WTC11 (cell line): ENCODE measurements around the gene SLC5A9. TPM values are rescaled to one million over a fixed set of nuclear protein-coding genes. Genes with fewer than 3 reads are reported as not detected.
"Not testable (repeated sequence)": the region's sequence is repeated elsewhere in the genome, so short reads cannot be mapped to it uniquely, and the experiment has no call there.

Experiments
- ATAC-seq: fragments of 200-7000 bp; cut with Tn5 transposase; 2 replicates; pipeline ENCODE4 v1.10.0; 2021; ENCODE audit warnings: mild to moderate bottlenecking, moderate library complexity
- CTCF ChIA-PET: fragments of 300-600 bp; sonication (Branson Sonifier 250); formaldehyde crosslinking; loops from one replicate; lab custom pipeline; 2021; ENCODE audit warnings: antibody characterized with exemption; lab: Charles Lee
- POLR2A ChIA-PET: fragments of 350-600 bp; sonication (Branson Sonifier 250); formaldehyde crosslinking; loops from one replicate; lab custom pipeline; 2021; ENCODE audit warnings: antibody characterized with exemption; lab: Charles Lee
- DNase-seq: peaks from one replicate; pipeline ENCODE4 v3.0.0; 2021; ENCODE audit warnings: low spot score
- H3K27ac Mint-ChIP-seq: 2 replicates; pipeline ENCODE4 v1.8.0; 2021; ENCODE audit warnings: mixed read lengths
- H3K27me3 Mint-ChIP-seq: 2 replicates; pipeline ENCODE4 v1.8.0; 2021; ENCODE audit warnings: low read depth, mild to moderate bottlenecking, moderate library complexity, mixed read lengths
- H3K36me3 Mint-ChIP-seq: 2 replicates; pipeline ENCODE4 v1.8.0; 2021; ENCODE audit warnings: mixed read lengths
- H3K4me1 Mint-ChIP-seq: 2 replicates; pipeline ENCODE4 v1.8.0; 2022; ENCODE audit warnings: mixed read lengths
- H3K4me3 Mint-ChIP-seq: 2 replicates; pipeline ENCODE4 v1.8.0; 2021; ENCODE audit warnings: mild to moderate bottlenecking, moderate library complexity, mixed read lengths
- H3K9me3 Mint-ChIP-seq: 2 replicates; pipeline ENCODE4 v1.8.0; 2021; ENCODE audit warnings: mixed read lengths
- CREB1 ChIP-seq: sonication (generic); formaldehyde crosslinking; IDR thresholded peaks from 2 replicates; pipeline ENCODE4 v1.8.0; 2023; ENCODE audit warnings: mild to moderate bottlenecking, missing genetic modification reagents
- CREM ChIP-seq: sonication (generic); formaldehyde crosslinking; IDR thresholded peaks from 2 replicates; pipeline ENCODE4 v1.8.1; 2022; ENCODE audit warnings: mild to moderate bottlenecking, missing genetic modification reagents, moderate library complexity
- EMX1 ChIP-seq: fragments of 250-450 bp; sonication (Bioruptor Pico); IDR thresholded peaks from 2 replicates; pipeline ENCODE4 v1.8.0; 2021; ENCODE audit warnings: mild to moderate bottlenecking
- GTF2I ChIP-seq: fragments of 250-450 bp; sonication (Bioruptor Pico); conservative IDR thresholded peaks from 2 replicates; pipeline ENCODE4 v1.4.0; 2021; ENCODE audit warnings: mild to moderate bottlenecking
- KAT7 ChIP-seq: sonication (generic); formaldehyde crosslinking; IDR thresholded peaks from 2 replicates; pipeline ENCODE4 v1.8.1; 2023; ENCODE audit warnings: missing genetic modification reagents, mild to moderate bottlenecking, borderline replicate concordance
- MYBL2 ChIP-seq: sonication (generic); formaldehyde crosslinking; IDR thresholded peaks from 2 replicates; pipeline ENCODE4 v1.8.1; 2023; ENCODE audit warnings: mild to moderate bottlenecking, moderate library complexity, missing genetic modification reagents
- OVOL2 ChIP-seq: fragments of 250-450 bp; sonication (Bioruptor Pico); IDR thresholded peaks from 2 replicates; pipeline ENCODE4 v1.9.0; 2021; ENCODE audit warnings: mild to moderate bottlenecking, borderline replicate concordance
- PREB ChIP-seq: sonication (generic); formaldehyde crosslinking; IDR thresholded peaks from 2 replicates; pipeline ENCODE4 v1.8.1; 2022; ENCODE audit warnings: mild to moderate bottlenecking, missing genetic modification reagents, moderate library complexity, borderline replicate concordance
- SMAD3 ChIP-seq: sonication (generic); formaldehyde crosslinking; IDR thresholded peaks from 2 replicates; pipeline ENCODE4 v1.8.0; 2022; ENCODE audit warnings: missing genetic modification reagents, mild to moderate bottlenecking, borderline replicate concordance
- SOX15 ChIP-seq: fragments of 250-450 bp; sonication (Bioruptor Pico); IDR thresholded peaks from 2 replicates; pipeline ENCODE4 v1.9.0; 2021; ENCODE audit warnings: mild to moderate bottlenecking
- ZMAT4 ChIP-seq: fragments of 250-450 bp; sonication (Bioruptor Pico); IDR thresholded peaks from 2 replicates; pipeline ENCODE4 v1.9.0; 2021; ENCODE audit warnings: mild to moderate bottlenecking
- ZNF121 ChIP-seq: sonication (generic); formaldehyde crosslinking; IDR thresholded peaks from 2 replicates; pipeline ENCODE4 v1.8.0; 2023; ENCODE audit warnings: missing genetic modification reagents
- ZNF138 ChIP-seq: sonication (generic); formaldehyde crosslinking; conservative IDR thresholded peaks from 2 replicates; pipeline ENCODE4 v1.8.1; 2022; ENCODE audit warnings: mild to moderate bottlenecking, moderate library complexity, missing genetic modification reagents
- ZNF232 ChIP-seq: sonication (generic); formaldehyde crosslinking; IDR thresholded peaks from 2 replicates; pipeline ENCODE4 v1.8.0; 2022; ENCODE audit warnings: mild to moderate bottlenecking, missing genetic modification reagents
- ZNF317 ChIP-seq: sonication (generic); formaldehyde crosslinking; IDR thresholded peaks from 2 replicates; pipeline ENCODE4 v1.8.1; 2023; ENCODE audit warnings: low read depth, mild to moderate bottlenecking, moderate library complexity, missing genetic modification reagents, borderline replicate concordance
- total RNA-seq: library from RNA; stranded (reverse); gene quantifications from 3 replicates; pipeline ENCODE4 v1.2.3, GENCODE V29; 2021
- TF ChIP-seq, protein P1 (sequence below): sonication (generic); formaldehyde crosslinking; IDR thresholded peaks from 2 replicates; pipeline ENCODE4 v1.8.0; 2023; ENCODE audit warnings: missing genetic modification reagents, mild to moderate bottlenecking, borderline replicate concordance
- TF ChIP-seq, protein P2 (sequence below): fragments of 200-600 bp; IDR thresholded peaks from 2 replicates; pipeline ENCODE4 v1.8.0; 2022; ENCODE audit warnings: antibody characterized with exemption
- TF ChIP-seq, protein P3 (sequence below): sonication (generic); formaldehyde crosslinking; IDR thresholded peaks from 2 replicates; pipeline ENCODE4 v1.8.1; 2023; ENCODE audit warnings: mild to moderate bottlenecking, missing genetic modification reagents, moderate library complexity

Gene SLC5A9
- total RNA-seq, 1 experiment from 2014 or later: 0.22 TPM

DNA sequence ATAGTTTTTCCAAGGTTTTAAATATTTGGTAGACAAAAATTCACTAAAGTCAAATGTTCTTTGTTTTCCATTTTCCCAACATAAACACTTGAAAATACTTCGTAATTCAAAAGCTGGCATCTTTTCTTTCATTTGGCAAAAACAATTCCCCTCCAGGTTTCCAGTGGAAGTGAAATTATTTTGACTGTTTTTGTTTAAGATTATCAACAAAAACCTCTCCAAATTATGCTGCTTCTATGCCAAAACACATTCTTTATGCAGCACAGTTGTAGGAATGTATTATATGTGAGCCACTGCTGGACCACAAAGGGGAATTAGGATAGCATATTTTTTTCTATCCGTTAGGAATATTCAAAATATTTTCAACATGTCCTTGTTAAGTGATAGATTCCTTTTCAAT is 44.1 kb downstream of the SLC5A9 start:
- Mint-ChIP-seq H3K4me3 (no peak overlapping the region), H3K36me3 (peaks cover 4% of the 10 kb centered on the region), H3K27me3 (no peaks in the 10 kb centered on the region), H3K27ac (no peak overlapping the region), H3K4me1 (no peaks in the 10 kb centered on the region), H3K9me3 (peaks cover 20% of the 10 kb centered on the region)
- TF ChIP-seq ZNF232 (CRISPR knock-in tag): no peak
- TF ChIP-seq ZMAT4 (CRISPR knock-in tag): no peak
- TF ChIP-seq PREB (CRISPR knock-in tag): no peak
- no peak for TF ChIP-seq SOX15 (CRISPR knock-in tag)
- TF ChIP-seq, protein P1, sequence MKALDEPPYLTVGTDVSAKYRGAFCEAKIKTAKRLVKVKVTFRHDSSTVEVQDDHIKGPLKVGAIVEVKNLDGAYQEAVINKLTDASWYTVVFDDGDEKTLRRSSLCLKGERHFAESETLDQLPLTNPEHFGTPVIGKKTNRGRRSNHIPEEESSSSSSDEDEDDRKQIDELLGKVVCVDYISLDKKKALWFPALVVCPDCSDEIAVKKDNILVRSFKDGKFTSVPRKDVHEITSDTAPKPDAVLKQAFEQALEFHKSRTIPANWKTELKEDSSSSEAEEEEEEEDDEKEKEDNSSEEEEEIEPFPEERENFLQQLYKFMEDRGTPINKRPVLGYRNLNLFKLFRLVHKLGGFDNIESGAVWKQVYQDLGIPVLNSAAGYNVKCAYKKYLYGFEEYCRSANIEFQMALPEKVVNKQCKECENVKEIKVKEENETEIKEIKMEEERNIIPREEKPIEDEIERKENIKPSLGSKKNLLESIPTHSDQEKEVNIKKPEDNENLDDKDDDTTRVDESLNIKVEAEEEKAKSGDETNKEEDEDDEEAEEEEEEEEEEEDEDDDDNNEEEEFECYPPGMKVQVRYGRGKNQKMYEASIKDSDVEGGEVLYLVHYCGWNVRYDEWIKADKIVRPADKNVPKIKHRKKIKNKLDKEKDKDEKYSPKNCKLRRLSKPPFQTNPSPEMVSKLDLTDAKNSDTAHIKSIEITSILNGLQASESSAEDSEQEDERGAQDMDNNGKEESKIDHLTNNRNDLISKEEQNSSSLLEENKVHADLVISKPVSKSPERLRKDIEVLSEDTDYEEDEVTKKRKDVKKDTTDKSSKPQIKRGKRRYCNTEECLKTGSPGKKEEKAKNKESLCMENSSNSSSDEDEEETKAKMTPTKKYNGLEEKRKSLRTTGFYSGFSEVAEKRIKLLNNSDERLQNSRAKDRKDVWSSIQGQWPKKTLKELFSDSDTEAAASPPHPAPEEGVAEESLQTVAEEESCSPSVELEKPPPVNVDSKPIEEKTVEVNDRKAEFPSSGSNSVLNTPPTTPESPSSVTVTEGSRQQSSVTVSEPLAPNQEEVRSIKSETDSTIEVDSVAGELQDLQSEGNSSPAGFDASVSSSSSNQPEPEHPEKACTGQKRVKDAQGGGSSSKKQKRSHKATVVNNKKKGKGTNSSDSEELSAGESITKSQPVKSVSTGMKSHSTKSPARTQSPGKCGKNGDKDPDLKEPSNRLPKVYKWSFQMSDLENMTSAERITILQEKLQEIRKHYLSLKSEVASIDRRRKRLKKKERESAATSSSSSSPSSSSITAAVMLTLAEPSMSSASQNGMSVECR (CRISPR knock-in tag): no peak
- no peak for TF ChIP-seq GTF2I (CRISPR knock-in tag)
- no peak for TF ChIP-seq SMAD3 (CRISPR knock-in tag)
- no peak for TF ChIP-seq MYBL2 (CRISPR knock-in tag)
- no peak for TF ChIP-seq CREM (CRISPR knock-in tag)
- TF ChIP-seq OVOL2 (CRISPR knock-in tag): no peak
- TF ChIP-seq ZNF317 (CRISPR knock-in tag): no peak
- no peak for TF ChIP-seq ZNF138 (CRISPR knock-in tag)
- no peak for TF ChIP-seq KAT7
- TF ChIP-seq, protein P2, sequence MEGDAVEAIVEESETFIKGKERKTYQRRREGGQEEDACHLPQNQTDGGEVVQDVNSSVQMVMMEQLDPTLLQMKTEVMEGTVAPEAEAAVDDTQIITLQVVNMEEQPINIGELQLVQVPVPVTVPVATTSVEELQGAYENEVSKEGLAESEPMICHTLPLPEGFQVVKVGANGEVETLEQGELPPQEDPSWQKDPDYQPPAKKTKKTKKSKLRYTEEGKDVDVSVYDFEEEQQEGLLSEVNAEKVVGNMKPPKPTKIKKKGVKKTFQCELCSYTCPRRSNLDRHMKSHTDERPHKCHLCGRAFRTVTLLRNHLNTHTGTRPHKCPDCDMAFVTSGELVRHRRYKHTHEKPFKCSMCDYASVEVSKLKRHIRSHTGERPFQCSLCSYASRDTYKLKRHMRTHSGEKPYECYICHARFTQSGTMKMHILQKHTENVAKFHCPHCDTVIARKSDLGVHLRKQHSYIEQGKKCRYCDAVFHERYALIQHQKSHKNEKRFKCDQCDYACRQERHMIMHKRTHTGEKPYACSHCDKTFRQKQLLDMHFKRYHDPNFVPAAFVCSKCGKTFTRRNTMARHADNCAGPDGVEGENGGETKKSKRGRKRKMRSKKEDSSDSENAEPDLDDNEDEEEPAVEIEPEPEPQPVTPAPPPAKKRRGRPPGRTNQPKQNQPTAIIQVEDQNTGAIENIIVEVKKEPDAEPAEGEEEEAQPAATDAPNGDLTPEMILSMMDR: no peak
- no peak for TF ChIP-seq CREB1
- TF ChIP-seq EMX1 (CRISPR knock-in tag): no peak
- TF ChIP-seq, protein P3, sequence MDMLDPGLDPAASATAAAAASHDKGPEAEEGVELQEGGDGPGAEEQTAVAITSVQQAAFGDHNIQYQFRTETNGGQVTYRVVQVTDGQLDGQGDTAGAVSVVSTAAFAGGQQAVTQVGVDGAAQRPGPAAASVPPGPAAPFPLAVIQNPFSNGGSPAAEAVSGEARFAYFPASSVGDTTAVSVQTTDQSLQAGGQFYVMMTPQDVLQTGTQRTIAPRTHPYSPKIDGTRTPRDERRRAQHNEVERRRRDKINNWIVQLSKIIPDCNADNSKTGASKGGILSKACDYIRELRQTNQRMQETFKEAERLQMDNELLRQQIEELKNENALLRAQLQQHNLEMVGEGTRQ (CRISPR knock-in tag): no peak
- no peak for TF ChIP-seq ZNF121 (CRISPR knock-in tag)
- ATAC-seq (no peak), DNase-seq (no peak)
- POLR2A ChIA-PET: no interaction called here
- CTCF ChIA-PET: interaction anchor here (1.7 kb wide), 1 partner anchor 264 kb away, joined by 4 read pairs; no protein-coding TSS in a partner anchor

GRCh38 chr1:48277437-48277836 is 54.9 kb downstream of the SLC5A9 start:
- peaks cover 71% of the 10 kb centered on the region for H3K9me3 Mint-ChIP-seq
- H3K27ac Mint-ChIP-seq, ATAC-seq, DNase-seq, H3K4me1 Mint-ChIP-seq, POLR2A ChIA-PET, CTCF ChIA-PET, H3K27me3 Mint-ChIP-seq, H3K4me3 Mint-ChIP-seq: not testable (repeated sequence)
- H3K36me3 Mint-ChIP-seq: peaks cover 28% of the 10 kb centered on the region

DNA sequence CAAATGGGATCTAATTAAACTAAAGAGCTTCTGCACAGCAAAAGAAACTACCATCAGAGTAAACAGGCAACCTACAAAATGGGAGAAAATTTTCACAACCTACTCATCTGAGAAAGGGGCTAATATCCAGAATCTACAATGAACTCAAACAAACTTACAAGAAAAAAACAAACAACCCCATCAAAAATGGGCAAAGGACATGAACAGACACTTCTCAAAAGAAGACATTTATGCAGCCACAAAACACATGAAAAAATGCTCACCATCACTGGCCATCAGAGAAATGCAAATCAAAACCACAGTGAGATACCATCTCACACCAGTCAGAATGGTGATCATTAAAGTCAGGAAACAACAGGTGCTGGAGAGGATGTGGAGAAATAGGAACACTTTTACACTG is 59.8 kb downstream of the SLC5A9 start:
- DNase-seq, POLR2A ChIA-PET, CTCF ChIA-PET, ATAC-seq, H3K4me1 Mint-ChIP-seq, H3K27me3 Mint-ChIP-seq, H3K27ac Mint-ChIP-seq, H3K4me3 Mint-ChIP-seq: not testable (repeated sequence)
- peaks cover 29% of the 10 kb centered on the region for H3K36me3 Mint-ChIP-seq
- H3K9me3 Mint-ChIP-seq: peaks cover 61% of the 10 kb centered on the region

DNA sequence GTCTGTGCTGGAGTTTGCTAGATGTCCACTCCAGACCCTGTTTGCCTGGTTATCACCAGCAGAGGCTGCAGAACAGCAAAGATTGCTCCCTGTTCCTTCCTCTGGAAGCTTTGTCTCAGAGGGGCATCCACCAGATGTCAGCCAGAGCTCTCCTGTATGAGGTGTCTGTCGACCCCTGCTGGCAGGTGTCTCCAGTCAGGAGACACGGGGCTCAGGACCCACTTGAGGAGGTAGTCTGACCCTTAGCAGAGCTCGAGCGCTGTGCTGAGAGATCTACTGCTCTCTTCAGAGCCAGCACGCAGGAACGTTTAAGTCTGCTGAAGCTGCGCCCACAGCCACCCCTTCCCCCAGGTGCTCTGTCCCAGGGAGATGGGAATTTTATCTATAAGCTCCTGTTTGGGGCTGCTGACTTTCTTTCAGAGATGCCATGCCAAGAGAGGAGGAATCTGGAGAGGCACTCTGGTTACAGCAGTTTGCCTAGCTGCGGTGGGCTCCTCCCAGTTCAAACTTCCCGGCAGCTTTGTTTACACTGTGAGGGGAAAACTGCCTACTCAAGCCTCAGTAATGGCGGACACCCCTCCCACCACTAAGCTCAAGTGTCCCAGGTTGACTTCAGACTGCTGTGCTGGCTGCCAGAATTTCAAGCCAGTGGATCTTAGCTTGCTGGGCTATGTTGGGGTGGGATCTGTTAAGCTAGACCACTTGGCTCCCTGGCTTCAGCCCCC is 62.3 kb downstream of the SLC5A9 start:
- H3K27me3 Mint-ChIP-seq, H3K27ac Mint-ChIP-seq, H3K4me3 Mint-ChIP-seq, ATAC-seq, DNase-seq, POLR2A ChIA-PET, H3K4me1 Mint-ChIP-seq: not testable (repeated sequence)
- CTCF ChIA-PET: interaction anchor here (0.6 to 1.5 kb wide), 6 partner anchors 12 to 246 kb away, joined by 3 to 7 read pairs (median 3); partner anchors contain the start of gene SPATA6
- peaks cover 34% of the 10 kb centered on the region for H3K36me3 Mint-ChIP-seq
- peaks cover 67% of the 10 kb centered on the region for H3K9me3 Mint-ChIP-seq
